ENCODE results near the gene LRRC45.
A peak's percentile ranks its signal among the peaks of the same experiment; 100 is the strongest.

LRRC45 gene

GRCh38 chr17:82018989-82019689 lies 4.0 kb upstream of the LRRC45 start:
- DNase-seq (ENCODE audit: low read depth in 2 of 2, low spot score in 1 of 2) = no peak

- DNase-seq (ENCODE audit: low read depth in 2 of 2, low spot score in 1 of 2) = peak in 1 of 2 donors; percentile 33
Measured at GRCh38 chr17:82019690-82020571, 3.2 kb upstream of the LRRC45 start.

GRCh38 chr17:82020572-82021106 lies 2.5 kb upstream of the LRRC45 start:
- DNase-seq (ENCODE audit: low read depth in 2 of 2, low spot score in 1 of 2) = no peak

GRCh38 chr17:82021107-82021899 lies 1.8 kb upstream of the LRRC45 start:
- DNase-seq (ENCODE audit: low read depth in 2 of 2, low spot score in 1 of 2) = peak in 1 of 2 donors; percentile 14

GRCh38 chr17:82021900-82022309 lies 1.2 kb upstream of the LRRC45 start:
- no peak for DNase-seq (ENCODE audit: low read depth in 2 of 2, low spot score in 1 of 2)

DNA sequence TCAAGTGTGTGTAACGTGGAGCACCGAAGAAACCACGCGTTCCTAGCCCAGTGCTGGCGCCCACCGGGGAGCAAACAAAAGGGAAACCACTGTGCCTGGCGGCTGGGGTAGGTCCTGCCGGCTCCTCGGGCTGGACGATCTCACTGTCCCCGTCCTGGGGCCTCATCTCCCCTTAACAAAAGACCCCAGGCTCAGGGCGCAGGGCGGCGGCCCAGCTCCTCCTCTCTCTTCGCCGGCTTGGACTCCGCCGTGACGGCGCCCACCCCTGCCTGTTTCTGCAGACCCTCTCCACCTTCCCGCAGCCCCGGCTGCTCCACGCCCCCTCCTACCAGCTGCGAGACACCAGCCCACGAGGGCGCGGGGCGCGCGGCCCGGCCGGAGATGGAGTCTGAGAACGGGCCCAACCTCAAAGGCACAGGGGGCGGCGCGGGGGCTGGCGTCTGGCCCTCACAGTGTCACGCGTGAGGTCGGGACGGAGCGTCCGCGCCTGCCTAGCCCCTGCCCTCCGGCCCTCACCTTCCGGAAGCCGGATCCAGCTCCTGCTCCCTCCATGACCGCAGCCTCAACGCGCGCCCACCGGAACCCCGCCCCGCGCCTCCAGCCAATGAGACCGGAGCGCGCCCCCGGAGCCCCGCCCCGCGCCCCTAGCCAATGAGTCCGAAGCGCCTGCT lies 660 bp upstream of the LRRC45 start, which contains the start of gene CENPX:
CENPX (minus strand) TSS at position 569 of the 671 bp plus-strand sequence; CDS start at position 552, 17 bp downstream.
- DNase-seq (ENCODE audit: low read depth in 2 of 2, low spot score in 1 of 2) = no peak

- no peak for DNase-seq (ENCODE audit: low read depth in 2 of 2, low spot score in 1 of 2)
Measured at GRCh38 chr17:82023447-82024241, 539 bp downstream of the LRRC45 start.

DNA sequence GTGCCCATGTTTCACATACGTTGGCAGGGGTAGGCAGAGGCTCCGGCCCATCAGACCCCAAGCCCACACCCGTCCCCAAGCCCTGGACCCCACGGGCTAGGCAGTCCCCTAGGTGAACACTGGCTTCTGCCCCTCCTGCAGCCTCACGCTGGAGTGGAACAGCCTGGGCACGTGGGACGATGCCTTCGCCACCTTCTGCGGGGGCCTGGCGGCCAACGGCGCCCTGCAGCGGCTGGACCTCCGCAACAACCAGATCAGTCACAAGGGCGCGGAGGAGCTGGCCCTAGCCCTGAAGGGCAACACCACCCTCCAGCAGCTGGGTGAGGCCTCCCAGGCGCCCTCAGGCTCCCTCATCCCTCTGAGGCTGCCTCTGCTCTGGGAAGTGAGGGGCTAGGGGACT lies 1.8 kb downstream of the LRRC45 start:
- no peak for DNase-seq (ENCODE audit: low read depth in 2 of 2, low spot score in 1 of 2)

DNA sequence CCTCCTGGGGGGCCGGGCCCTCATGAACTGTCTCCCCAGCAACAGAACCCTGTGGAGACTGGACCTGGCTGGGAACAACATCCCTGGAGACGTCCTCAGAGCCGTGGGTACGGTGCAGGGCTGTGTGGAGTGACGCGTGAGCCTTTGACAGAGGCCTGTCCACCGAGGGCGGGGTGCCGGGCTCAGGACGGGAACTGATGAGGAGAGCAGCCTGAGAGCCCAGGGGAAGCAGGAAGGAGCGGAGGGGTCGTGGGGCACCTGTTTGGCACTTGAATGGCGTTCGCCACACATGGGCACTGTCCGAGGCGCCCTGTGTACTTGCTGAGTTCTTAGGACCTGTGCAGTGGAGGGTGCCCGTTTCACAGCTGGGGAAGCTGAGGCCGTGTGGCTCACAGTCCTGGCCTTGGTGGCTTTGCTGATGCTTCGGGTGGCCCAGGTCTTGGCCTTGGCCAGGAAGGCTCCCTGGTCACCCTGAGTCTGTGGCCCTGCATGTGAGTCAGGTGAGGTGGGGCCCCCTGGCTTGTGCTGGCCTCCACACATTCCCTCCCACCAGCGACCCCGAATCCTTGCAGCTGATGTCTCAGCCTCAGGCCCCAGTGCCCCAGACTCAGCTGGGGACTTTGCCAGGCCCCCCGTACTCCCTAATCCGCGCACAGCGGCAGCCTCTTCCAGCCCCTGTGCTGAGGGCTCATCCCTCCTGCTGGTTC lies 2.4 kb downstream of the LRRC45 start:
- no peak for DNase-seq (ENCODE audit: low read depth in 2 of 2, low spot score in 1 of 2)

DNA sequence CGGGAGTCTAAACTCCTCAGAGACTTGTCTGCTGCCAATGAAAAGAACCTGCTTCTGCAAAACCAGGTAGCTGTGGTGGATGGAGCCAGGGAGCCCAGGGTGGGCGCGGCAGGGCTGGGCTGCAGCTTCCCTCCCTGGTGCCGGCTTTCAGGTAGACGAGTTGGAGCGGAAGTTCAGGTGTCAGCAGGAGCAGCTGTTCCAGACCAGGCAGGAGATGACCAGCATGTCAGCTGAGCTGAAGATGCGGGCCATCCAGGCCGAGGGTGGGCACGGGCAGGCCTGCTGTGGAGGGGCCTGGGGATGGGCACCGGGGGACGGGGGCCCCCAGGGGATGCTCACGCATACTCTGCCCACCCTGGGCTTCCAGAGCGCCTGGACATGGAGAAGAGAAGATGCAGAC lies 5.1 kb downstream of the LRRC45 start:
- DNase-seq (ENCODE audit: low read depth in 2 of 2, low spot score in 1 of 2) = no peak

- DNase-seq (ENCODE audit: low read depth in 2 of 2, low spot score in 1 of 2) = no peak
Measured at GRCh38 chr17:82028966-82029365, 5.9 kb downstream of the LRRC45 start.

DNA sequence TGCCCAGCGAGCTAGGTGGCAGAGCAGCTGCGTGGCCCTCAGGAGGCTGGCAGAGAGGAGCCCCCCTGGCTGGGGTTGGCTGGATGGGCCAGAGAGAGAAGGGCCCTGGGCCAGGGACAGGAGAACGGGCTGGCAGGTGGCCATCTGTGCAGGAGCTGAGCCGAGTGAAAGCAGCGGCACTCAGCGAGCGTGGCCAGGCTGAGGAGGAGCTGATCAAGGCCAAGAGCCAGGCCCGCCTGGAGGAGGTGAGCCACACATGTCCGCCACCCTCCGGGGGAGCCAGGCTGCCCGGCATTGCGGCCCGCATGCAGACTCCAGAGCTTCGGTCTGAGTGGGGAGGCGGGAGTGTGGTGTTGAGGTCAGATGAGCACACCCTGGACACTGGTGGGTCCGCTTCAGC lies 6.3 kb downstream of the LRRC45 start:
- DNase-seq (ENCODE audit: low read depth in 2 of 2, low spot score in 1 of 2) = no peak

DNA sequence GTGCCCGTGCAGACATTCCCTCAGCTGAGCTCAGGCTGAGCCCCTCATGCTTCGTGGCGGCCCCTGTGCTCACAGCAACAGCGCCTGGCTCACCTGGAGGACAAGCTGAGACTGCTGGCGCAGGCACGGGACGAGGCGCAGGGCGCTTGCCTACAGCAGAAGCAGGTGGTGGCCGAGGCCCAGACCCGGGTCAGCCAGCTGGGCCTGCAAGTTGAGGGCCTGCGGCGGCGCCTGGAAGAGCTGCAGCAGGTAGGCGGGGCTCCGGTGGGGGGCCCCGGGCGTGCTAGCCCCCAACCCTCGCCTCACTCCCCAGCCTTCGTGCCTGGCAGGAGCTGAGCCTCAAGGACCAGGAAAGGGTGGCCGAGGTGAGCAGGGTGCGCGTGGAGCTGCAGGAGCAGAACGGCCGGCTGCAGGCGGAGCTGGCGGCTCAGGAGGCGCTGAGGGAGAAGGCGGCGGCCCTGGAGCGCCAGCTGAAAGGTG lies 6.9 kb downstream of the LRRC45 start:
- DNase-seq (ENCODE audit: low read depth in 2 of 2, low spot score in 1 of 2) = no peak

- DNase-seq (ENCODE audit: low read depth in 2 of 2, low spot score in 1 of 2) = peak; percentile 53 to 66
Measured at GRCh38 chr17:82030470-82031302, 7.6 kb downstream of the LRRC45 start.

DNA sequence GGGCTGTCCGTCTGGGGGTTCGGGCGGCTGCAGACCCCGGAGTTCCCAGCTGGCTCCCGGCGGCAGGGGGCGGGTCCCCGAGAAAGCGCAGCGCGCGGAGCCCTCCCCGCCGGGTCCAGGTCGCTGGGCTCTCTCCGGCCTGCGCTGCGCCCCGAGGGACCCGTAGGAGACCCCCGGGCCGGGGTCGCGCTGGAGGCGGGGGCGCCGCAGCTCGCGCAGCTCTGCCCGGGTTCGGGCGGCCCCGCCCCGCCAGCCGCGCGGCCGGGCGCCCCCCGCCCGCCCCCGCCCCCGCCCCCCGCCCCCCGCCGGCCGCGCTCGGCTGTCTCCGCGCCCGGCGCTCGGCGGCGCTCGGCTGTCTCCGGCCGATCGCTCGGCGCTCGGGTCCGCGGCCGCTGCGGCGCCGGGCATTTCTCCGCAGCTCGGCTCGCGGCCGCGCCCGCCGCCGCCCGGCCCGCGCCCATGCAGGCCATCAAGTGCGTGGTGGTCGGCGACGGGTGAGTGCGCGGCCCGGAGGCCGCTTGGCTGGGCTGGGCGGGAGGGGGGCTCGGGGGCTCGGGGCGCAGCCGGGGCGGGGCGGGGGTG lies 8.3 kb downstream of the LRRC45 start, which contains the start of gene RAC3:
RAC3 (plus strand) TSS at position 376 of the 582 bp plus-strand sequence; CDS start at position 460, 84 bp downstream.
- DNase-seq (ENCODE audit: low read depth in 2 of 2, low spot score in 1 of 2) = no peak

DNA sequence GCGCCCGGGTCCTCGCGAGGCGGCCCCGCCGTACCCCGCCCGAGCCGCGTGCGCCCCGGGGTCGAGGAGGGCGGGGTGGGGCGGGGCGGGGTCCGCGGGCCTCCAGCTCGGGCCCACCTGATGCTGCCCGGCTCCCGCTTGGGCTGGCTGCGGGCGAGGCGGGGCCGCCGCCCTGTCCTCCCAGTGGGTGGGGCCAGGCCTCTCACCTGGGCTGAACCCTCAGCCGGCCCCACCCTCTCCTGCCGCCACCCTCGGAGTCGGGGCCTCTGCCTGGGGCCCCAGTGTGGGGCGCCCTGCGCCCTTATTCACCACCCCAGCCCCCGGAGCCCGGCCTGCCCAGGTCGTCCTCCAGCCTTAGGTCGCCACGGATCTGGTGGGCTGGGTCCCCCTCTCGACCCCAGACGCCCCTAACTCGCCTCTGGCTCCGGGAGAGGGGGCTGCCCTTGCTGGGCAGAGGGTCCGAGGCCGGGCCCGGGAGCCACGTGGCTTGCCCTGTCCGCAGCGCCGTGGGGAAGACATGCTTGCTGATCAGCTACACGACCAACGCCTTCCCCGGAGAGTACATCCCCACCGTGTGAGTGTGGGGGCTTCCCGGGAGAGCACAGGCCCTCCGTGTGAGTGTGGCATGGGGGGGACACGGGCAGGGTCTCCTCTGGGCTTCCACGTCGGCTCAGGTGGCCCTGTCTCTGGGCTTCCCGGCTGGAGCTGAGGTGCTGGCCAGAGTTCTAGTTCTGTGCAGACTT lies 9.0 kb downstream of the LRRC45 start:
- DNase-seq (ENCODE audit: low read depth in 2 of 2, low spot score in 1 of 2) = no peak

All from stimulated activated CD8-positive, alpha-beta memory T cell treated with anti-CD3 and anti-CD28 coated beads, Interleukin-4, amount 100 ng/mL, for 1 hour (primary cell).